HCT116 (cell line): ENCODE measurements around the gene ZBTB20. TPM values are rescaled to one million over a fixed set of nuclear protein-coding genes. Genes with fewer than 3 reads are reported as not detected.

Experiments
- ATAC-seq: fragments of 200-7000 bp; cut with Tn5 transposase; 2 replicates; pipeline ENCODE4 v1.9.1; 2020; ENCODE audit warnings: mild to moderate bottlenecking, moderate library complexity
- BruUV-seq: library from RNA; stranded (reverse); fragments of 400-500 nt; replicated peaks from 2 replicates; lab custom pipeline; 2021; lab: Mats Ljungman, UMichigan
- CTCF ChIA-PET: fragments of 300-600 bp; sonication (Branson Sonifier 250); formaldehyde crosslinking; loops from one replicate; lab custom pipeline; 2021; ENCODE audit warnings: antibody characterized with exemption; lab: Charles Lee
- POLR2A ChIA-PET: fragments of 300-600, 350-600 bp; sonication (Branson Sonifier 250); formaldehyde crosslinking; loops from one replicate; lab custom pipeline; 2021; ENCODE audit warnings: antibody characterized with exemption; lab: Charles Lee
- RAD21 ChIA-PET, 2 experiments: fragments of 300-600 bp; sonication (Branson Sonifier 250); formaldehyde crosslinking; loops; one replicate each; lab custom pipeline; 2023; ENCODE audit warnings: low total read pairs in 2 of 2; ENCODE audit not compliant: uncharacterized antibody in 2 of 2, unreplicated experiment in 2 of 2, low non-redundant PET in 1 of 2; lab: Charles Lee
- DNase-seq: peaks from one replicate; pipeline ENCODE4 v3.0.0-alpha.2; 2010; ENCODE audit warnings: low read depth, low spot score
- H2AFZ ChIP-seq: fragments of 200-600 bp; shearing (Covaris generic), sonication (generic); 2 replicates; pipeline ENCODE4 v1.6.1; 2017; ENCODE audit warnings: low read depth, mixed run types, mixed read lengths, antibody characterized with exemption, low read length; ENCODE audit not compliant: poor library complexity, severe bottlenecking
- H3K27ac ChIP-seq: 2 replicates; pipeline ENCODE4 v1.5.1; 2012; ENCODE audit warnings: low read depth, low read length
- H3K27me3 ChIP-seq: fragments of 200-600 bp; sonication (generic); 2 replicates; pipeline ENCODE4 v1.6.1; 2016; ENCODE audit warnings: mixed run types, low read length, mixed read lengths; ENCODE audit not compliant: insufficient read depth
- H3K36me3 ChIP-seq, 2 experiments: fragments of 200-500 bp in 1 of 2; fragments of 200-600 bp in 1 of 2; sonication (Bioruptor generic) in 1 of 2; sonication (generic) in 1 of 2; 2 replicates each; pipeline versions ENCODE4 v1.5.1 to v1.6.1; 2014 to 2016; ENCODE audit warnings: low read length in 2 of 2, inconsistent platforms in 1 of 2, mixed read lengths in 1 of 2, mixed run types in 1 of 2; ENCODE audit not compliant: insufficient read depth in 2 of 2, control insufficient read depth in 1 of 2
- H3K4me1 ChIP-seq, 2 experiments: fragments of 200-600 bp in 1 of 2; sonication (generic) in 1 of 2; 2 replicates each; pipeline versions ENCODE4 v1.5.1 to v1.6.1; 2012 to 2017; ENCODE audit warnings: low read length in 2 of 2, inconsistent platforms in 1 of 2, mild to moderate bottlenecking in 1 of 2, mixed read lengths in 1 of 2, mixed run types in 1 of 2, moderate library complexity in 1 of 2; ENCODE audit not compliant: insufficient read depth in 2 of 2, control insufficient read depth in 1 of 2
- H3K4me2 ChIP-seq: fragments of 200-600 bp; sonication (generic); 2 replicates; pipeline ENCODE4 v1.6.1; 2017; ENCODE audit warnings: mixed run types, low read length, mixed read lengths
- H3K4me3 ChIP-seq, 2 experiments: fragments of 200-600 bp in 1 of 2; sonication (generic) in 1 of 2; replicated peaks in 1 of 2; 2 replicates each; pipeline ENCODE4 v1.5.1; 2011 to 2016; ENCODE audit warnings: low read length in 2 of 2, control low read depth in 1 of 2, low read depth in 1 of 2, mild to moderate bottlenecking in 1 of 2, mixed read lengths in 1 of 2, mixed run types in 1 of 2
- H3K79me2 ChIP-seq: fragments of 200-600 bp; sonication (generic); 2 replicates; pipeline ENCODE4 v1.6.1; 2017; ENCODE audit warnings: mild to moderate bottlenecking, mixed run types, low read length, moderate library complexity, mixed read lengths; ENCODE audit not compliant: insufficient read depth
- H3K9ac ChIP-seq: fragments of 200-600 bp; sonication (generic); 2 replicates; pipeline ENCODE4 v1.6.1; 2016; ENCODE audit warnings: low read length, mixed read lengths
- H3K9me2 ChIP-seq: fragments of 200-600 bp; sonication (generic), shearing (Covaris generic); 2 replicates; pipeline ENCODE4 v1.6.1; 2017; ENCODE audit warnings: mixed run types, mild to moderate bottlenecking, moderate library complexity; ENCODE audit not compliant: insufficient read depth
- H3K9me3 ChIP-seq, 2 experiments: fragments of 200-500 bp in 1 of 2; fragments of 200-600 bp in 1 of 2; sonication (Bioruptor generic) in 1 of 2; sonication (generic) in 1 of 2; 2 replicates each; pipeline ENCODE4 v1.6.1; 2014 to 2017; ENCODE audit warnings: low read length in 2 of 2, mixed read lengths in 2 of 2, inconsistent platforms in 1 of 2, low read depth in 1 of 2, mild to moderate bottlenecking in 1 of 2, mixed run types in 1 of 2, moderate library complexity in 1 of 2; ENCODE audit not compliant: control insufficient read depth in 1 of 2, insufficient read depth in 1 of 2
- H4K20me1 ChIP-seq: fragments of 200-600 bp; sonication (generic), shearing (Covaris generic); 2 replicates; pipeline ENCODE4 v1.6.1; 2017; ENCODE audit warnings: mixed run types, mild to moderate bottlenecking, moderate library complexity; ENCODE audit not compliant: insufficient read depth
- CBX3 ChIP-seq: IDR thresholded peaks from 2 replicates; pipeline ENCODE4 v1.6.1; 2012; ENCODE audit warnings: low read depth
- CEBPB ChIP-seq: IDR thresholded peaks from 2 replicates; pipeline ENCODE4 v1.6.1; 2012; ENCODE audit warnings: low read depth
- CTCF ChIP-seq, 3 experiments: fragments of 200-600 bp in 1 of 3; sonication (generic) in 1 of 3; IDR thresholded peaks in 2 of 3; conservative IDR thresholded peaks in 1 of 3; 2 replicates each; pipeline ENCODE4 v1.5.1; 2012 to 2017; ENCODE audit warnings: low read depth in 2 of 3, low read length in 2 of 3, antibody characterized with exemption in 1 of 3, borderline replicate concordance in 1 of 3, control low read depth in 1 of 3, mild to moderate bottlenecking in 1 of 3, mixed read lengths in 1 of 3, mixed run types in 1 of 3, moderate library complexity in 1 of 3; ENCODE audit not compliant: insufficient read depth in 1 of 3
- EGR1 ChIP-seq: IDR thresholded peaks from 2 replicates; pipeline ENCODE4 v1.6.1; 2012; ENCODE audit warnings: low read depth
- ELF1 ChIP-seq: IDR thresholded peaks from 2 replicates; pipeline ENCODE4 v1.6.1; 2012; ENCODE audit warnings: low read depth, borderline replicate concordance
- FOSL1 ChIP-seq: IDR thresholded peaks from 2 replicates; pipeline ENCODE4 v1.6.1; 2012; ENCODE audit warnings: low read depth
- JUND ChIP-seq: IDR thresholded peaks from 2 replicates; pipeline ENCODE4 v1.6.1; 2012
- MAX ChIP-seq: IDR thresholded peaks from 2 replicates; pipeline ENCODE4 v1.6.1; 2012
- POLR2AphosphoS5 ChIP-seq: IDR thresholded peaks from 2 replicates; pipeline ENCODE4 v1.6.1; 2011; ENCODE audit warnings: mild to moderate bottlenecking, low read depth, low read length, moderate library complexity
- RAD21 ChIP-seq: IDR thresholded peaks from 2 replicates; pipeline ENCODE4 v1.6.1; 2012; ENCODE audit warnings: low read depth, mild to moderate bottlenecking
- SIN3A ChIP-seq: IDR thresholded peaks from 2 replicates; pipeline ENCODE4 v1.6.1; 2012; ENCODE audit warnings: low read depth
- YY1 ChIP-seq: IDR thresholded peaks from 2 replicates; pipeline ENCODE4 v1.6.1; 2011; ENCODE audit warnings: low read length, low read depth, moderate library complexity, mild to moderate bottlenecking; ENCODE audit not compliant: insufficient replicate concordance; ENCODE audit errors: extremely low read depth
- intact Hi-C: fragments of 100-400 bp; cut with micrococcal nuclease; formaldehyde crosslinking; loops from 2 replicates; pipeline ENCODE4 v1.10.0; 2022
- total RNA-seq: library from RNA; stranded (reverse); gene quantifications from one replicate; pipeline ENCODE4 v1.2.1, GENCODE V29; 2021; ENCODE audit not compliant: unreplicated experiment

ZBTB20 gene
- total RNA-seq, 1 experiment from 2014 or later = 42.1 TPM

- H3K36me3 ChIP-seq = no peaks in the 10 kb centered on the region
- H2AFZ ChIP-seq = no peak overlapping the region
- intact Hi-C loops = no loop called here
- TF ChIP-seq SIN3A (no peak), CBX3 (no peak), JUND (no peak), CTCF (IDR thresholded peaks at IDR 0.05 in 2 of 3, conservative IDR thresholded peaks at IDR 0.05 in 1 of 3; ENCODE audit: borderline replicate concordance in 1 of 3, insufficient read depth in 1 of 3, low read depth in 2 of 3, low read length in 2 of 3) (no peak), YY1 (no peak), RAD21 (no peak), FOSL1 (no peak), CEBPB (no peak), EGR1 (no peak), POLR2AphosphoS5 (no peak), MAX (no peak), ELF1 (no peak)
- no peak for ATAC-seq
- H3K27ac ChIP-seq = no peak overlapping the region
- no peaks in the 10 kb centered on the region for H3K9me2 ChIP-seq
- H3K4me1 ChIP-seq = peaks cover 5 to 9% of the 10 kb centered on the region in 2 experiments; a peak in 2 of 4 replicates
- no peak overlapping the region for H3K4me2 ChIP-seq
- H3K27me3 ChIP-seq = no peaks in the 10 kb centered on the region
- CTCF ChIA-PET = no interaction called here
- no peaks in the 10 kb centered on the region for H3K9me3 ChIP-seq
- no peak overlapping the region for H3K4me3 ChIP-seq
- POLR2A ChIA-PET = no interaction called here
- H3K79me2 ChIP-seq = peaks cover 95% of the 10 kb centered on the region
- no TSS peak for BruUV-seq
- peaks cover 4% of the 10 kb centered on the region; the same call in 1 of the 2 replicates for H4K20me1 ChIP-seq
- DNase-seq = no peak
- RAD21 ChIA-PET = no interaction called here
- H3K9ac ChIP-seq = no peak overlapping the region
These were observed 691.7 kb downstream of the ZBTB20 start for GRCh38 chr3:114455432-114455831.
